Endothelial cell of umbilical vein (primary cell): ENCODE results near the gene PGAP6. TPM values are rescaled to one million over a fixed set of nuclear protein-coding genes. Genes with fewer than 3 reads are reported as not detected.

Experiments
- BruUV-seq: library from RNA; stranded (reverse); fragments of 400-500 nt; replicated peaks from 2 replicates; lab custom pipeline; 2021; lab: Mats Ljungman, UMichigan
- CTCF ChIA-PET: fragments of 300-600, 350-600 bp; sonication (Branson Sonifier 250); formaldehyde crosslinking; loops from one replicate; lab custom pipeline; 2021; ENCODE audit warnings: antibody characterized with exemption, inconsistent platforms; lab: Charles Lee
- POLR2A ChIA-PET: fragments of 300-600, 350-600 bp; sonication (Branson Sonifier 250); formaldehyde crosslinking; loops from one replicate; lab custom pipeline; 2021; ENCODE audit warnings: antibody characterized with exemption, inconsistent platforms; lab: Charles Lee
- DNase-seq: peaks from one replicate; pipeline ENCODE4 v3.0.0-alpha.2; 2011; ENCODE audit warnings: low read depth, low spot score
- FAIRE-seq: peaks from 2 replicates; lab custom pipeline; 2011; peaks lifted over from hg19 to GRCh38; lab: Jason Lieb, UNC
- H2AFZ ChIP-seq: 2 replicates; pipeline ENCODE4 v1.6.0; 2012; ENCODE audit warnings: low read depth, low read length, control low read depth, inconsistent platforms
- H3K27ac ChIP-seq: 2 replicates; pipeline ENCODE4 v1.5.1; 2011; ENCODE audit warnings: low read depth, mild to moderate bottlenecking, control low read depth, low read length, moderate library complexity; ENCODE audit not compliant: insufficient read depth
- H3K27me3 ChIP-seq, 2 experiments: 2 replicates each; pipeline versions ENCODE4 v1.6.0 to v1.6.1; 2011; ENCODE audit warnings: low read length in 2 of 2, mixed read lengths in 1 of 2; ENCODE audit not compliant: control insufficient read depth in 2 of 2, insufficient read depth in 2 of 2
- H3K36me3 ChIP-seq, 2 experiments: 2 replicates in 1 of 2; 3 replicates in 1 of 2; pipeline ENCODE4 v1.5.1; 2011; ENCODE audit warnings: low read length in 2 of 2, mild to moderate bottlenecking in 1 of 2, moderate library complexity in 1 of 2; ENCODE audit not compliant: control insufficient read depth in 2 of 2, insufficient read depth in 2 of 2; ENCODE audit errors: extremely low read depth in 1 of 2
- H3K4me1 ChIP-seq: 3 replicates; pipeline ENCODE4 v1.5.1; 2011; ENCODE audit warnings: mild to moderate bottlenecking, low read length; ENCODE audit not compliant: control insufficient read depth, insufficient read depth; ENCODE audit errors: extremely low read depth
- H3K4me2 ChIP-seq: 2 replicates; pipeline ENCODE4 v1.6.1; 2011; ENCODE audit warnings: low read length, control low read depth, mixed read lengths; ENCODE audit not compliant: insufficient read depth
- H3K4me3 ChIP-seq, 3 experiments: fragments of 200-600 bp in 1 of 3; sonication (generic), shearing (Covaris generic) in 1 of 3; replicated peaks in 1 of 3; 2 replicates each; pipeline ENCODE4 v1.5.1; 2011 to 2016; ENCODE audit warnings: control low read depth in 3 of 3, low read length in 3 of 3, mild to moderate bottlenecking in 2 of 3, inconsistent platforms in 1 of 3, low read depth in 1 of 3, moderate library complexity in 1 of 3; ENCODE audit not compliant: insufficient read depth in 1 of 3
- H3K79me2 ChIP-seq: 2 replicates; pipeline ENCODE4 v1.6.0; 2012; ENCODE audit warnings: low read length, inconsistent platforms; ENCODE audit not compliant: control insufficient read depth, insufficient read depth
- H3K9ac ChIP-seq: replicated peaks from 2 replicates; pipeline ENCODE3; 2011; ENCODE audit warnings: low read length, control low read depth; ENCODE audit not compliant: insufficient read depth; ENCODE audit errors: extremely low read depth
- H3K9me1 ChIP-seq: replicated peaks from 3 replicates; pipeline ENCODE4 v1.6.0; 2011; ENCODE audit warnings: mild to moderate bottlenecking, low read length; ENCODE audit not compliant: control insufficient read depth, insufficient read depth; ENCODE audit errors: extremely low read depth
- H3K9me3 ChIP-seq: replicated peaks from 2 replicates; pipeline ENCODE4 v1.5.1; 2012; ENCODE audit warnings: low read length, inconsistent platforms; ENCODE audit not compliant: control insufficient read depth, insufficient read depth
- H4K20me1 ChIP-seq: replicated peaks from 2 replicates; pipeline ENCODE3; 2011; ENCODE audit warnings: mild to moderate bottlenecking, low read length; ENCODE audit not compliant: control insufficient read depth, insufficient read depth; ENCODE audit errors: extremely low read depth
- EZH2 ChIP-seq: IDR thresholded peaks from 2 replicates; pipeline ENCODE4 v1.6.1; 2012; ENCODE audit warnings: borderline replicate concordance, low read depth, mild to moderate bottlenecking, moderate library complexity, low read length, inconsistent platforms; ENCODE audit not compliant: severe bottlenecking
- FOS ChIP-seq: IDR thresholded peaks from 2 replicates; pipeline ENCODE4 v1.6.1; 2011; ENCODE audit warnings: mild to moderate bottlenecking, low read length, moderate library complexity, borderline replicate concordance; ENCODE audit not compliant: insufficient read depth
- GATA2 ChIP-seq: IDR thresholded peaks from 2 replicates; pipeline ENCODE4 v1.7.0; 2011; ENCODE audit warnings: low read depth, mild to moderate bottlenecking, moderate library complexity, mixed read lengths, low read length; ENCODE audit not compliant: insufficient read length, insufficient read depth
- JUN ChIP-seq: IDR thresholded peaks from 2 replicates; pipeline ENCODE4 v1.6.1; 2011; ENCODE audit warnings: borderline replicate concordance, low read depth; ENCODE audit not compliant: insufficient read length, insufficient read depth
- MAX ChIP-seq: IDR thresholded peaks from 2 replicates; pipeline ENCODE4 v1.6.1; 2011; ENCODE audit not compliant: insufficient read depth, insufficient read length
- MYC ChIP-seq: IDR thresholded peaks from one replicate; pipeline ENCODE4 v1.6.1; 2011; ENCODE audit warnings: mild to moderate bottlenecking, low read depth, low read length
- POLR2A ChIP-seq: IDR thresholded peaks from 2 replicates; pipeline ENCODE4 v1.6.1; 2012; ENCODE audit warnings: low read depth, mild to moderate bottlenecking, control low read depth, low read length
- POLR2AphosphoS5 ChIP-seq: IDR thresholded peaks from 2 replicates; pipeline ENCODE4 v1.6.1; 2012; ENCODE audit warnings: low read depth, mild to moderate bottlenecking, control low read depth, low read length, moderate library complexity; ENCODE audit not compliant: insufficient read depth
- dilution Hi-C: fragments of 300-500 bp; cut with MboI; formaldehyde crosslinking; loops from one replicate; pipeline ENCODE4 v1.15.0; 2019; ENCODE audit warnings: low sequenced_read_pairs; ENCODE audit not compliant: extremely low pct_ligation_motif_present
- intact Hi-C: fragments of 100-400 bp; cut with micrococcal nuclease; formaldehyde crosslinking; loops from one replicate; pipeline ENCODE4 v1.10.0; 2022
- polyA plus RNA-seq, 4 experiments: library from polyadenylated mRNA; depleted of rRNA in 3 of 4; stranded (reverse) in 3 of 4; unstranded in 1 of 4; fragments of >200 nt; gene quantifications; 2 replicates each; pipeline versions ENCODE4 v1.2.1 to v1.2.3, GENCODE V29; 2011 to 2012; ENCODE audit warnings: missing spikeins in 1 of 4
- total RNA-seq: library from RNA; stranded (reverse); gene quantifications from 2 replicates; pipeline ENCODE4 v1.2.3, GENCODE V29; 2021
- TF ChIP-seq, protein P1 (sequence below), 2 donors: IDR thresholded peaks; 1 replicate in 1 of 2; 2 replicates in 1 of 2; pipeline ENCODE4 v1.5.1; 2011; ENCODE audit warnings: low read length in 2 of 2, mild to moderate bottlenecking in 2 of 2, moderate library complexity in 2 of 2, control low read depth in 1 of 2, inconsistent platforms in 1 of 2, low read depth in 1 of 2; ENCODE audit not compliant: insufficient read depth in 1 of 2; ENCODE audit errors: extremely low read depth in 1 of 2

PGAP6 gene
- total and polyA plus RNA-seq, 2 donors (not counting 3 experiments of a cell fraction or from before 2014, with no cell fraction given), result 89.8 to 365 TPM

- H3K4me2 ChIP-seq, result no peak overlapping the region
- no peak overlapping the region for H3K4me3 ChIP-seq
- ChIA-PET CTCF (interaction anchor here (0.6 to 1.8 kb wide), 4 partner anchors 11 to 83 kb away, joined by 3 to 5 read pairs (median 4); partner anchors contain the start of gene AXIN1), POLR2A (interaction anchor here (0.7 kb wide), 1 partner anchor 152 kb away, joined by 8 read pairs; no protein-coding TSS in a partner anchor)
- intact Hi-C loops, result no loop called here
- no peak for FAIRE-seq
- no peak overlapping the region for H3K9ac ChIP-seq
- H3K27ac ChIP-seq, result no peak overlapping the region
- H3K27me3 ChIP-seq, result no peaks in the 10 kb centered on the region
- H3K9me1 ChIP-seq, result no peaks in the 10 kb centered on the region
- no peaks in the 10 kb centered on the region for H3K9me3 ChIP-seq
- no peak for DNase-seq
- dilution Hi-C loops, result no loop called here
- H2AFZ ChIP-seq, result no peak overlapping the region
- H3K4me1 ChIP-seq, result no peaks in the 10 kb centered on the region
- peaks cover 78% of the 10 kb centered on the region for H3K79me2 ChIP-seq
- no peak for TF ChIP-seq POLR2A
- TF ChIP-seq MYC, result no peak
- TF ChIP-seq EZH2, result no peak
- TF ChIP-seq, protein P1, sequence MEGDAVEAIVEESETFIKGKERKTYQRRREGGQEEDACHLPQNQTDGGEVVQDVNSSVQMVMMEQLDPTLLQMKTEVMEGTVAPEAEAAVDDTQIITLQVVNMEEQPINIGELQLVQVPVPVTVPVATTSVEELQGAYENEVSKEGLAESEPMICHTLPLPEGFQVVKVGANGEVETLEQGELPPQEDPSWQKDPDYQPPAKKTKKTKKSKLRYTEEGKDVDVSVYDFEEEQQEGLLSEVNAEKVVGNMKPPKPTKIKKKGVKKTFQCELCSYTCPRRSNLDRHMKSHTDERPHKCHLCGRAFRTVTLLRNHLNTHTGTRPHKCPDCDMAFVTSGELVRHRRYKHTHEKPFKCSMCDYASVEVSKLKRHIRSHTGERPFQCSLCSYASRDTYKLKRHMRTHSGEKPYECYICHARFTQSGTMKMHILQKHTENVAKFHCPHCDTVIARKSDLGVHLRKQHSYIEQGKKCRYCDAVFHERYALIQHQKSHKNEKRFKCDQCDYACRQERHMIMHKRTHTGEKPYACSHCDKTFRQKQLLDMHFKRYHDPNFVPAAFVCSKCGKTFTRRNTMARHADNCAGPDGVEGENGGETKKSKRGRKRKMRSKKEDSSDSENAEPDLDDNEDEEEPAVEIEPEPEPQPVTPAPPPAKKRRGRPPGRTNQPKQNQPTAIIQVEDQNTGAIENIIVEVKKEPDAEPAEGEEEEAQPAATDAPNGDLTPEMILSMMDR (IDR thresholded peaks at IDR 0.05; ENCODE audit: extremely low read depth in 1 of 2, insufficient read depth in 1 of 2, low read depth in 1 of 2, low read length in 2 of 2), result no peak
- no peak for TF ChIP-seq FOS
- TF ChIP-seq JUN, result no peak
- TF ChIP-seq GATA2, result no peak
- TF ChIP-seq POLR2AphosphoS5, result no peak
- TF ChIP-seq MAX, result no peak
- no TSS peak for BruUV-seq
- no peaks in the 10 kb centered on the region for H4K20me1 ChIP-seq
- peaks cover 0 to 3% of the 10 kb centered on the region in 2 experiments for H3K36me3 ChIP-seq
Measured at GRCh38 chr16:337437-337836, 44.3 kb downstream of the PGAP6 start.
